Endometrial microvascular endothelial cells (primary cell): ENCODE results near the gene TRPM2. TPM values are rescaled to one million over a fixed set of nuclear protein-coding genes. Genes with fewer than 3 reads are reported as not detected.

ENCODE experiments used
- in situ Hi-C: cut with HindIII; loops from 2 replicates; pipeline ENCODE4 v1.10.0; 2017; ENCODE audit warnings: low sequenced_read_pairs, low pct_unique_long_range_greater_than_20kb; ENCODE audit errors: inconsistent ontology term
- total RNA-seq: library from RNA; depleted of rRNA; stranded (reverse); fragments of >200 nt; gene quantifications from one replicate; pipeline ENCODE4 v1.2.3, GENCODE V29; 2015; ENCODE audit errors: inconsistent ontology term

Gene TRPM2
- total RNA-seq, 1 donor from 2014 or later, result 19.0 TPM

- in situ Hi-C loops, result no loop called here
These were observed 67.2 kb downstream of the TRPM2 start for GRCh38 chr21:44420416-44421205.

- in situ Hi-C loops, result no loop called here
These were observed 68.8 kb downstream of the TRPM2 start for GRCh38 chr21:44421901-44422840.

GRCh38 chr21:44423312-44423821 lies 69.9 kb downstream of the TRPM2 start:
- in situ Hi-C loops, result no loop called here

- in situ Hi-C loops, result no loop called here
These were observed 70.7 kb downstream of the TRPM2 start for GRCh38 chr21:44423941-44424607.

GRCh38 chr21:44424608-44425306 lies 71.3 kb downstream of the TRPM2 start:
- in situ Hi-C loops, result no loop called here

GRCh38 chr21:44425307-44425894 lies 72.0 kb downstream of the TRPM2 start:
- in situ Hi-C loops, result no loop called here

- in situ Hi-C loops, result no loop called here
These were observed 72.7 kb downstream of the TRPM2 start for GRCh38 chr21:44425895-44426662.

GRCh38 chr21:44426663-44427191 lies 73.3 kb downstream of the TRPM2 start:
- in situ Hi-C loops, result no loop called here

GRCh38 chr21:44427241-44428120 lies 74.1 kb downstream of the TRPM2 start:
- in situ Hi-C loops, result no loop called here

- in situ Hi-C loops, result no loop called here
These were observed 75.0 kb downstream of the TRPM2 start for GRCh38 chr21:44428281-44428960.

- in situ Hi-C loops, result no loop called here
These were observed 76.5 kb downstream of the TRPM2 start for GRCh38 chr21:44429894-44430293.

- in situ Hi-C loops, result no loop called here
These were observed 77.9 kb downstream of the TRPM2 start for GRCh38 chr21:44431300-44431699.

GRCh38 chr21:44432841-44433790 lies 79.7 kb downstream of the TRPM2 start:
- in situ Hi-C loops, result no loop called here

GRCh38 chr21:44433791-44434567 lies 80.6 kb downstream of the TRPM2 start:
- in situ Hi-C loops, result no loop called here
